ENCODE measurements around the gene TGM1. TPM values are rescaled to one million over a fixed set of nuclear protein-coding genes. Genes with fewer than 3 reads are reported as not detected.

The TGM1 gene
- polyA plus RNA-seq, 1 of the 3 experiments (the other 2 are of a cell fraction): 2.7 TPM

GRCh38 chr14:24268225-24268624 lies 5.2 kb upstream of the TGM1 start:
- POLR2A ChIA-PET: no interaction called here
- TF ChIP-seq RXRA (IDR thresholded peaks at IDR 0.05; ENCODE audit: borderline replicate concordance, low read depth): no peak
- TF ChIP-seq JUND (IDR thresholded peaks at IDR 0.05): no peak
- TF ChIP-seq EZH2phosphoT487 (IDR thresholded peaks at IDR 0.05; ENCODE audit: borderline replicate concordance, low read depth): no peak
- TF ChIP-seq, protein P1, sequence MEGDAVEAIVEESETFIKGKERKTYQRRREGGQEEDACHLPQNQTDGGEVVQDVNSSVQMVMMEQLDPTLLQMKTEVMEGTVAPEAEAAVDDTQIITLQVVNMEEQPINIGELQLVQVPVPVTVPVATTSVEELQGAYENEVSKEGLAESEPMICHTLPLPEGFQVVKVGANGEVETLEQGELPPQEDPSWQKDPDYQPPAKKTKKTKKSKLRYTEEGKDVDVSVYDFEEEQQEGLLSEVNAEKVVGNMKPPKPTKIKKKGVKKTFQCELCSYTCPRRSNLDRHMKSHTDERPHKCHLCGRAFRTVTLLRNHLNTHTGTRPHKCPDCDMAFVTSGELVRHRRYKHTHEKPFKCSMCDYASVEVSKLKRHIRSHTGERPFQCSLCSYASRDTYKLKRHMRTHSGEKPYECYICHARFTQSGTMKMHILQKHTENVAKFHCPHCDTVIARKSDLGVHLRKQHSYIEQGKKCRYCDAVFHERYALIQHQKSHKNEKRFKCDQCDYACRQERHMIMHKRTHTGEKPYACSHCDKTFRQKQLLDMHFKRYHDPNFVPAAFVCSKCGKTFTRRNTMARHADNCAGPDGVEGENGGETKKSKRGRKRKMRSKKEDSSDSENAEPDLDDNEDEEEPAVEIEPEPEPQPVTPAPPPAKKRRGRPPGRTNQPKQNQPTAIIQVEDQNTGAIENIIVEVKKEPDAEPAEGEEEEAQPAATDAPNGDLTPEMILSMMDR (IDR thresholded peaks at IDR 0.05): no peak
- TF ChIP-seq NRF1 (IDR thresholded peaks at IDR 0.05; ENCODE audit: low read depth, low read length): no peak
- no peak for TF ChIP-seq FOSL2 (IDR thresholded peaks at IDR 0.05; ENCODE audit: borderline replicate concordance, low read depth)
- no peak for TF ChIP-seq EP300 (IDR thresholded peaks at IDR 0.05; ENCODE audit: borderline replicate concordance in 1 of 2, low read depth in 1 of 2, low read length in 1 of 2)
- TF ChIP-seq YY1 (IDR thresholded peaks at IDR 0.05; ENCODE audit: low read depth): no peak
- no peak for TF ChIP-seq RFX5 (IDR thresholded peaks at IDR 0.05; ENCODE audit: low read length)
- TF ChIP-seq IRF3 (IDR thresholded peaks at IDR 0.05; ENCODE audit: low read depth, low read length): no peak
- TF ChIP-seq TAF1 (IDR thresholded peaks at IDR 0.05; ENCODE audit: borderline replicate concordance, low read depth, low read length): no peak
- TF ChIP-seq MEF2A (IDR thresholded peaks at IDR 0.05; ENCODE audit: borderline replicate concordance, low read depth): no peak
- no peak for TF ChIP-seq RAD21 (IDR thresholded peaks at IDR 0.05; ENCODE audit: low read length)
- TF ChIP-seq MXI1 (IDR thresholded peaks at IDR 0.05; ENCODE audit: low read depth, low read length): no peak
- TF ChIP-seq, protein P2, sequence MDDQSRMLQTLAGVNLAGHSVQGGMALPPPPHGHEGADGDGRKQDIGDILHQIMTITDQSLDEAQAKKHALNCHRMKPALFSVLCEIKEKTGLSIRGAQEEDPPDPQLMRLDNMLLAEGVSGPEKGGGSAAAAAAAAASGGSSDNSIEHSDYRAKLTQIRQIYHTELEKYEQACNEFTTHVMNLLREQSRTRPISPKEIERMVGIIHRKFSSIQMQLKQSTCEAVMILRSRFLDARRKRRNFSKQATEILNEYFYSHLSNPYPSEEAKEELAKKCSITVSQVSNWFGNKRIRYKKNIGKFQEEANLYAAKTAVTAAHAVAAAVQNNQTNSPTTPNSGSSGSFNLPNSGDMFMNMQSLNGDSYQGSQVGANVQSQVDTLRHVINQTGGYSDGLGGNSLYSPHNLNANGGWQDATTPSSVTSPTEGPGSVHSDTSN (IDR thresholded peaks at IDR 0.05): no peak
- TF ChIP-seq NFIC (IDR thresholded peaks at IDR 0.05; ENCODE audit: borderline replicate concordance): no peak
- no peak for TF ChIP-seq GATA2 (CRISPR knock-in tag; IDR thresholded peaks at IDR 0.05)
- TF ChIP-seq CHD2 (IDR thresholded peaks at IDR 0.05; ENCODE audit: low read length, partially characterized antibody): no peak
- no peak for TF ChIP-seq FOXM1 (IDR thresholded peaks at IDR 0.05; ENCODE audit: low read depth)
- no peak for TF ChIP-seq TEAD4 (IDR thresholded peaks at IDR 0.05; ENCODE audit: borderline replicate concordance, insufficient read depth)
- Histone ChIP-seq H2AFZ (ENCODE audit: low read depth) (no peak overlapping the region), H3K4me1 (ENCODE audit: control insufficient read depth in 1 of 2, insufficient read depth in 2 of 2, low read depth in 1 of 2, low read length in 1 of 2) (peaks cover 6 to 8% of the 10 kb centered on the region in 2 experiments; a peak in 2 of 4 replicates), H3K36me3 (replicated peaks in 1 of 2; ENCODE audit: control insufficient read depth in 1 of 2, insufficient read depth in 2 of 2, low read length in 1 of 2) (peaks cover 0 to 31% of the 10 kb centered on the region in 2 experiments), H3K9me2 (no peaks in the 10 kb centered on the region), H3F3A (replicated peaks; ENCODE audit: insufficient read depth) (no peaks in the 10 kb centered on the region), H3K4me2 (no peak overlapping the region), H4K20me1 (ENCODE audit: insufficient read depth) (no peaks in the 10 kb centered on the region), H3K27me3 (ENCODE audit: insufficient read depth) (no peaks in the 10 kb centered on the region), H3K4me3 (ENCODE audit: low read depth in 2 of 2, low read length in 1 of 2) (no peak overlapping the region), H3K9me3 (no peaks in the 10 kb centered on the region), H3K79me2 (ENCODE audit: insufficient read depth) (no peaks in the 10 kb centered on the region; the same call in 1 of the 2 replicates), H3K9ac (no peak overlapping the region), H3K27ac (ENCODE audit: low read depth in 2 of 2, low read length in 1 of 2) (no peak overlapping the region)
- CTCF ChIA-PET: interaction anchor here (1.0 to 4.9 kb wide), 6 partner anchors 9 to 40 kb away, joined by 3 to 37 read pairs (median 4); partner anchors contain the start of genes CIDEB and TINF2
- no peak for DNase-seq
- 65% methylated on average over 2 of the region's 9 CpGs for WGBS (ENCODE audit: low lambda C conversion rate)

Measured in SK-N-SH (cell line).